Lower leg skin (tissue), 3 donors: Measurements from ENCODE around the gene COQ2.

ENCODE experiments used
- CTCF ChIP-seq, 3 donors: fragments of 450-650 bp; IDR thresholded peaks; one replicate each; pipeline ENCODE4 v1.5.1; 2016; ENCODE audit warnings: antibody characterized with exemption in 3 of 3, mild to moderate bottlenecking in 3 of 3, moderate library complexity in 2 of 3
- POLR2A ChIP-seq, 2 donors: fragments of 450-650 bp; IDR thresholded peaks; one replicate each; pipeline ENCODE4 v1.6.1; 2016 to 2017; ENCODE audit warnings: antibody characterized with exemption in 2 of 2, mild to moderate bottlenecking in 1 of 2, moderate library complexity in 1 of 2

DNA sequence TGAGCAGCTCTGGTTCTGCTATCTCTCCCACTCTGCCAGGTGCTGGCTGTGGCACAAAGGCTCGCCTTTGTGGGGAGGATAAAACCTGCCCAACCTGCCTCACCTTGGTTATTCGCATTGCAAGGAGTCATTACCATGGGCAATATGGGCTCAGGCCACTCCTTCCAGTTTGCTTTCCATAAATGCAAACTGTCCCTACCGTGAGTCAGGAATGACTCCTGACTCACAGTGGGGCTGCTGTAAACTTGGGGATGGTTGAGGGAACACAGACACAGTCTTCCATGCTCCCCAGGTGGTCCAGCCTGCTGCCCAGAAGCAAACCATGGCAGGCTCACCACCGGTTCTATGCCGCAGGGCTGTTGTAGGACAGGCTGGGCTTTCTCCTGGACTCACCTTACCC, 36.1 kb downstream of the COQ2 start:
- TF ChIP-seq CTCF (IDR thresholded peaks at IDR 0.05), result no peak
- TF ChIP-seq POLR2A (IDR thresholded peaks at IDR 0.05), result no peak
